Liver (tissue), 9 donors: ENCODE data around the gene OSGEP. TPM values are rescaled to one million over a fixed set of nuclear protein-coding genes. Genes with fewer than 3 reads are reported as not detected.

Experiments used
- DNase-seq: peaks from one replicate; pipeline ENCODE4 v3.0.0-alpha.2; 2017; ENCODE audit warnings: low spot score
- H3K27ac ChIP-seq, 2 donors: one replicate each; pipeline ENCODE4 v1.7.0; 2013; ENCODE audit warnings: inconsistent platforms in 2 of 2, low read length in 2 of 2, control low read depth in 1 of 2, low read depth in 1 of 2, mild to moderate bottlenecking in 1 of 2
- H3K27me3 ChIP-seq, 4 donors: one replicate each; pipeline versions ENCODE4 v1.6.1 to v1.7.0; 2013; ENCODE audit warnings: low read length in 3 of 4, inconsistent platforms in 1 of 4, mild to moderate bottlenecking in 1 of 4, moderate library complexity in 1 of 4; ENCODE audit not compliant: control insufficient read depth in 4 of 4, insufficient read depth in 4 of 4
- H3K36me3 ChIP-seq, 4 donors: one replicate each; pipeline versions ENCODE4 v1.6.1 to v1.7.0; 2013; ENCODE audit warnings: low read length in 3 of 4, mild to moderate bottlenecking in 3 of 4, low read depth in 1 of 4, moderate library complexity in 1 of 4; ENCODE audit not compliant: control insufficient read depth in 4 of 4, insufficient read depth in 3 of 4
- H3K4me1 ChIP-seq, 4 donors: one replicate each; pipeline versions ENCODE4 v1.6.1 to v1.7.0; 2013; ENCODE audit warnings: low read length in 3 of 4, mild to moderate bottlenecking in 3 of 4, moderate library complexity in 1 of 4; ENCODE audit not compliant: control insufficient read depth in 4 of 4, insufficient read depth in 4 of 4
- H3K4me3 ChIP-seq, 3 donors: one replicate each; pipeline versions ENCODE4 v1.6.1 to v1.7.0; 2013; ENCODE audit warnings: low read length in 3 of 3, control low read depth in 1 of 3, low read depth in 1 of 3, mild to moderate bottlenecking in 1 of 3
- H3K9ac ChIP-seq, 2 donors: one replicate each; pipeline ENCODE4 v1.7.0; 2013; ENCODE audit warnings: low read length in 2 of 2, mild to moderate bottlenecking in 2 of 2, moderate library complexity in 2 of 2, control low read depth in 1 of 2, low read depth in 1 of 2
- H3K9me3 ChIP-seq, 4 donors: one replicate each; pipeline versions ENCODE4 v1.6.1 to v1.7.0; 2013; ENCODE audit warnings: low read length in 3 of 4; ENCODE audit not compliant: control insufficient read depth in 4 of 4
- EGR1 ChIP-seq, 2 donors: IDR thresholded peaks; 2 replicates each; pipeline ENCODE4 v1.6.1; 2016 to 2018; ENCODE audit warnings: antibody characterized with exemption in 2 of 2, low read depth in 2 of 2
- FOXA1 ChIP-seq: IDR thresholded peaks from 2 replicates; pipeline ENCODE4 v1.6.1; 2016; ENCODE audit warnings: antibody characterized with exemption
- FOXA2 ChIP-seq: IDR thresholded peaks from 2 replicates; pipeline ENCODE4 v1.6.1; 2016; ENCODE audit warnings: antibody characterized with exemption
- GABPA ChIP-seq, 2 donors: IDR thresholded peaks in 1 of 2; conservative IDR thresholded peaks in 1 of 2; 2 replicates each; pipeline ENCODE4 v1.6.1; 2016; ENCODE audit warnings: antibody characterized with exemption in 2 of 2, mild to moderate bottlenecking in 1 of 2, moderate library complexity in 1 of 2
- HNF4A ChIP-seq, 2 donors: conservative IDR thresholded peaks; 2 replicates each; pipeline ENCODE4 v1.6.1; 2016; ENCODE audit warnings: antibody characterized with exemption in 2 of 2, mild to moderate bottlenecking in 2 of 2
- HNF4G ChIP-seq: IDR thresholded peaks from 2 replicates; pipeline ENCODE4 v1.6.1; 2016; ENCODE audit warnings: antibody characterized with exemption
- JUND ChIP-seq, 2 donors: IDR thresholded peaks; 2 replicates each; pipeline ENCODE4 v1.6.1; 2016; ENCODE audit warnings: antibody characterized with exemption in 2 of 2
- MAX ChIP-seq: IDR thresholded peaks from 2 replicates; pipeline ENCODE4 v1.6.1; 2016; ENCODE audit warnings: antibody characterized with exemption
- NR2F2 ChIP-seq: IDR thresholded peaks from 2 replicates; pipeline ENCODE4 v1.6.1; 2016; ENCODE audit warnings: antibody characterized with exemption
- RAD21 ChIP-seq, 2 donors: IDR thresholded peaks; 2 replicates each; pipeline ENCODE4 v1.6.1; 2016; ENCODE audit warnings: antibody characterized with exemption in 2 of 2, mild to moderate bottlenecking in 2 of 2
- REST ChIP-seq: IDR thresholded peaks from 2 replicates; pipeline ENCODE4 v1.6.1; 2016; ENCODE audit warnings: antibody characterized with exemption, mild to moderate bottlenecking
- RXRA ChIP-seq, 2 donors: IDR thresholded peaks; 2 replicates each; pipeline ENCODE4 v1.6.1; 2017 to 2018; ENCODE audit warnings: antibody characterized with exemption in 2 of 2, mild to moderate bottlenecking in 1 of 2
- SP1 ChIP-seq: IDR thresholded peaks from 2 replicates; pipeline ENCODE4 v1.6.1; 2018; ENCODE audit warnings: antibody characterized with exemption, mild to moderate bottlenecking
- TAF1 ChIP-seq: conservative IDR thresholded peaks from 2 replicates; pipeline ENCODE4 v1.6.1; 2016; ENCODE audit warnings: antibody characterized with exemption, mild to moderate bottlenecking
- YY1 ChIP-seq: IDR thresholded peaks from 2 replicates; pipeline ENCODE4 v1.6.1; 2016; ENCODE audit warnings: antibody characterized with exemption, mild to moderate bottlenecking
- ZBTB33 ChIP-seq: IDR thresholded peaks from 2 replicates; pipeline ENCODE4 v1.6.1; 2016; ENCODE audit warnings: antibody characterized with exemption
- WGBS: extraction: QIAGEN DNeasy Blood & Tissue Kit; methylation state at CpG from one replicate; pipeline ENCODE4 v1.1.7; 2013; 5-methylcytosine and 5-hydroxymethylcytosine counted together
- polyA plus RNA-seq, 2 donors: library from polyadenylated mRNA; stranded (reverse) in 1 of 2; unstranded in 1 of 2; fragments of 200-250 nt in 1 of 2; fragments of >200 nt in 1 of 2; fragmentation: Nextera tagmentation in 1 of 2; extraction: Ambion mirVana in 1 of 2; gene quantifications; one replicate each; pipeline versions ENCODE4 v1.2.1 to v1.2.3, GENCODE V29; 2013 to 2015
- total RNA-seq, 2 donors: library from RNA; depleted of rRNA; stranded (reverse); fragments of >200 nt; gene quantifications; one replicate each; pipeline ENCODE4 v1.2.3, GENCODE V29; 2014
- TF ChIP-seq, protein P1 (sequence below): IDR thresholded peaks from 2 replicates; pipeline ENCODE4 v1.6.1; 2016; ENCODE audit warnings: antibody characterized with exemption
- TF ChIP-seq, protein P2 (sequence below): fragments of 150-350 bp; IDR thresholded peaks from 2 replicates; pipeline ENCODE4 v1.5.1; 2017; ENCODE audit warnings: improper control_type of control experiment, low read depth, low read length; ENCODE audit not compliant: missing input control
- donor health status: healthy.
- donor health status: healthy.
- donor health status: healthy.
- donor health status: healthy.
- donor health status: healthy.

The OSGEP gene
- total and polyA plus RNA-seq, 4 donors: 18.1 to 39.0 (median 24.8) TPM

DNA sequence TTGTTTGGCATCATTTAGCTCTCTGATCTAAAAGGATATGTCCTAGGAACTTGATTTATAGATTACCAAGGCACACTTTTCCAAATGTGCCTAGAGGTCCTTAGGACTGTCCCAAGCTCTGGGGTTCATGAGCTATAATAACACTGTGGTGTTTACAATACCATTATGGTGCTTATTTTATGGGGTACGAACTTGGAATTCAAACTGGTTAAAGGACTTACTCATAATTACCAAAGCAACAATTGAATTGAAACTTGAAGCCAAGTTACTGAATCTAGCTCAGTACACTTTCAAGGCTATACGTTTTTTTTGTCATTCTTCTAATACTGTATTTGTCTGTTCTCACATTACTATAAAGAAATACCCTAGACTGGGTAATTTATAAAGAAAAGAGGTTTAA lies 31.7 kb downstream of the OSGEP start:
- TF ChIP-seq NR2F2 (no peak), SP1 (no peak), RAD21 (IDR thresholded peaks at IDR 0.05) (no peak), HNF4A (conservative IDR thresholded peaks at IDR 0.05) (no peak), TAF1 (no peak), GABPA (IDR thresholded peaks at IDR 0.05 in 1 of 2, conservative IDR thresholded peaks at IDR 0.05 in 1 of 2) (no peak), EGR1 (IDR thresholded peaks at IDR 0.05; ENCODE audit: low read depth in 2 of 2) (no peak)
- TF ChIP-seq, protein P1, sequence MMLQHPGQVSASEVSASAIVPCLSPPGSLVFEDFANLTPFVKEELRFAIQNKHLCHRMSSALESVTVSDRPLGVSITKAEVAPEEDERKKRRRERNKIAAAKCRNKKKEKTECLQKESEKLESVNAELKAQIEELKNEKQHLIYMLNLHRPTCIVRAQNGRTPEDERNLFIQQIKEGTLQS: no peak
- 75% methylated on average over 2 of the region's 2 CpGs for WGBS

DNA sequence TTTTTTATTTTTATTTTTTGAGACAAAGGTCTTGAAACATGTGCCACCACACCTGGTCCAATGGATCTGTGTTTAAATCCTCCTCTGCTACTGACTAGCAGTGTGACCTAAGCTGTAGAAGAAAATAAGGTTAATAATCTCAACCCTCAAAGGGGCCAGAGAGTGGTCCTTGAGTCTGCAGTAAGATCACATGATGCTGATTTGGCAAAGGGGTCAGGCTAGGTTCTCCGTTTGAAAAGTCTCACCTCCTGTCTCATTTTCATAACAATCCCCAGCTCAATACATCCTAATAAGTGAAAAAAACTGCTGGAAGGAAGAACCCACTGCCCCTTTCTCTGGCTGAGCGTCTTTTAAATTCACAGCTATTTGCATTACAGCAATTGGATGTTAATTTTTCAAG lies 33.3 kb downstream of the OSGEP start:
- Histone ChIP-seq H3K36me3 (no peaks in the 10 kb centered on the region), H3K4me1 (no peaks in the 10 kb centered on the region), H3K9ac (no peak overlapping the region), H3K4me3 (no peak overlapping the region), H3K27me3 (no peaks in the 10 kb centered on the region), H3K9me3 (no peaks in the 10 kb centered on the region), H3K27ac (no peak overlapping the region)
- TF ChIP-seq FOXA2: no peak
- TF ChIP-seq MAX: no peak
- TF ChIP-seq SP1: no peak
- TF ChIP-seq HNF4A (conservative IDR thresholded peaks at IDR 0.05): no peak
- TF ChIP-seq RXRA (IDR thresholded peaks at IDR 0.05): no peak
- no peak for DNase-seq
- WGBS: 61% methylated on average over 2 of the region's 2 CpGs

More for the DNA sequence above, 31.7 kb downstream of the OSGEP start:
- Histone ChIP-seq H3K27me3 (no peaks in the 10 kb centered on the region), H3K9ac (no peak overlapping the region), H3K36me3 (no peaks in the 10 kb centered on the region), H3K9me3 (no peaks in the 10 kb centered on the region), H3K4me3 (no peak overlapping the region), H3K4me1 (peaks cover 0 to 3% (median 0%) of the 10 kb centered on the region in 4 donors), H3K27ac (no peak overlapping the region)
- DNase-seq: no peak

- Histone ChIP-seq H3K27me3 (no peaks in the 10 kb centered on the region), H3K4me1 (no peaks in the 10 kb centered on the region), H3K27ac (no peak overlapping the region), H3K4me3 (no peak overlapping the region), H3K9ac (no peak overlapping the region), H3K9me3 (no peaks in the 10 kb centered on the region), H3K36me3 (no peaks in the 10 kb centered on the region)
- no peak for TF ChIP-seq HNF4G
- no peak for TF ChIP-seq REST
- TF ChIP-seq, protein P2, sequence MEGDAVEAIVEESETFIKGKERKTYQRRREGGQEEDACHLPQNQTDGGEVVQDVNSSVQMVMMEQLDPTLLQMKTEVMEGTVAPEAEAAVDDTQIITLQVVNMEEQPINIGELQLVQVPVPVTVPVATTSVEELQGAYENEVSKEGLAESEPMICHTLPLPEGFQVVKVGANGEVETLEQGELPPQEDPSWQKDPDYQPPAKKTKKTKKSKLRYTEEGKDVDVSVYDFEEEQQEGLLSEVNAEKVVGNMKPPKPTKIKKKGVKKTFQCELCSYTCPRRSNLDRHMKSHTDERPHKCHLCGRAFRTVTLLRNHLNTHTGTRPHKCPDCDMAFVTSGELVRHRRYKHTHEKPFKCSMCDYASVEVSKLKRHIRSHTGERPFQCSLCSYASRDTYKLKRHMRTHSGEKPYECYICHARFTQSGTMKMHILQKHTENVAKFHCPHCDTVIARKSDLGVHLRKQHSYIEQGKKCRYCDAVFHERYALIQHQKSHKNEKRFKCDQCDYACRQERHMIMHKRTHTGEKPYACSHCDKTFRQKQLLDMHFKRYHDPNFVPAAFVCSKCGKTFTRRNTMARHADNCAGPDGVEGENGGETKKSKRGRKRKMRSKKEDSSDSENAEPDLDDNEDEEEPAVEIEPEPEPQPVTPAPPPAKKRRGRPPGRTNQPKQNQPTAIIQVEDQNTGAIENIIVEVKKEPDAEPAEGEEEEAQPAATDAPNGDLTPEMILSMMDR: no peak
- TF ChIP-seq NR2F2: no peak
- no peak for TF ChIP-seq RXRA (IDR thresholded peaks at IDR 0.05)
- no peak for TF ChIP-seq JUND (IDR thresholded peaks at IDR 0.05)
- TF ChIP-seq FOXA2: no peak
- TF ChIP-seq, protein P1: no peak
- no peak for TF ChIP-seq HNF4A (conservative IDR thresholded peaks at IDR 0.05)
- TF ChIP-seq RAD21 (IDR thresholded peaks at IDR 0.05): no peak
- no peak for TF ChIP-seq MAX
- no peak for TF ChIP-seq SP1
- no peak for TF ChIP-seq EGR1 (IDR thresholded peaks at IDR 0.05; ENCODE audit: low read depth in 2 of 2)
- TF ChIP-seq GABPA (IDR thresholded peaks at IDR 0.05 in 1 of 2, conservative IDR thresholded peaks at IDR 0.05 in 1 of 2): no peak
- no peak for TF ChIP-seq ZBTB33
- no peak for TF ChIP-seq TAF1
- no peak for TF ChIP-seq YY1
- TF ChIP-seq FOXA1: no peak
- no peak for DNase-seq
- WGBS: 68% methylated on average over 1 of the region's 1 CpG
These were observed 35.2 kb downstream of the OSGEP start for GRCh38 chr14:20419419-20419818.
